ENCODE data around the gene CHMP2A.
A peak's percentile ranks its signal among the peaks of the same experiment; 100 is the strongest.

CHMP2A gene

GRCh38 chr19:58573658-58574164 is 18.8 kb upstream of the CHMP2A start (continued):
- no peak for TF ChIP-seq PBX3 (CRISPR knock-in tag; IDR thresholded peaks at IDR 0.05)
- no peak for TF ChIP-seq ZNF571 (tag by site-specific recombination; IDR thresholded peaks at IDR 0.05)
- 0 out of 2 replicates have a peak, but pooled peaks have one; percentile 13 for TF ChIP-seq BCL6B (tag by site-specific recombination; IDR thresholded peaks at IDR 0.05)
- 0 out of 2 replicates have a peak, but pooled peaks have one; percentile 53 for TF ChIP-seq ZNF248 (tag by site-specific recombination; IDR thresholded peaks at IDR 0.05)
- TF ChIP-seq ZNF600 (tag by site-specific recombination; IDR thresholded peaks at IDR 0.05): no peak
- TF ChIP-seq ZNF23 (tag by site-specific recombination; IDR thresholded peaks at IDR 0.05; ENCODE audit: borderline replicate concordance): peak; percentile 22; the same call in 1 of the 2 replicates
- peak; percentile 76 for TF ChIP-seq KLF16 (tag by site-specific recombination; IDR thresholded peaks at IDR 0.05)
- TF ChIP-seq ZFP37 (tag by site-specific recombination; IDR thresholded peaks at IDR 0.05): no peak
- TF ChIP-seq SETDB1 (IDR thresholded peaks at IDR 0.05; ENCODE audit: insufficient read length, low read length): no peak
- peak; percentile 43; the same call in 1 of the 2 replicates for TF ChIP-seq SCRT1 (tag by site-specific recombination; IDR thresholded peaks at IDR 0.05; ENCODE audit: borderline replicate concordance)
- TF ChIP-seq KLF9 (tag by site-specific recombination; IDR thresholded peaks at IDR 0.05; ENCODE audit: low read depth): peak; percentile 43; the same call in 1 of the 2 replicates
- 0 out of 2 replicates have a peak, but pooled peaks have one; percentile 92 for TF ChIP-seq MYNN (tag by site-specific recombination; IDR thresholded peaks at IDR 0.05; ENCODE audit: borderline replicate concordance)
- no peak for TF ChIP-seq ZNF488 (tag by site-specific recombination; IDR thresholded peaks at IDR 0.05)
- peak; percentile 64 for TF ChIP-seq ZNF366 (tag by site-specific recombination; conservative IDR thresholded peaks at IDR 0.05)
- TF ChIP-seq SP7 (tag by site-specific recombination; IDR thresholded peaks at IDR 0.05): no peak
- TF ChIP-seq PRDM1 (tag by site-specific recombination; IDR thresholded peaks at IDR 0.05): peak; percentile 67
- no peak for TF ChIP-seq REST (tag by site-specific recombination; IDR thresholded peaks at IDR 0.05)
- no peak for TF ChIP-seq ZNF776 (tag by site-specific recombination; IDR thresholded peaks at IDR 0.05; ENCODE audit: borderline replicate concordance)
- TF ChIP-seq REPIN1 (tag by site-specific recombination; IDR thresholded peaks at IDR 0.05; ENCODE audit: low read depth): no peak
- no peak; the same call in 1 of the 2 replicates for TF ChIP-seq EGR2 (tag by site-specific recombination; IDR thresholded peaks at IDR 0.05; ENCODE audit: low read depth)
- TF ChIP-seq ZBTB7A (tag by site-specific recombination; IDR thresholded peaks at IDR 0.05; ENCODE audit: low read depth): no peak
- TF ChIP-seq SALL2 (tag by site-specific recombination; IDR thresholded peaks at IDR 0.05; ENCODE audit: borderline replicate concordance): no peak
- TF ChIP-seq HIC1 (tag by site-specific recombination; IDR thresholded peaks at IDR 0.05): no peak
- peak; percentile 57 for TF ChIP-seq ZBTB20 (tag by site-specific recombination; IDR thresholded peaks at IDR 0.05)
- TF ChIP-seq GLI4 (tag by site-specific recombination; IDR thresholded peaks at IDR 0.05): 0 out of 2 replicates have a peak, but pooled peaks have one; percentile 36
- peak; percentile 75; the same call in 1 of the 2 replicates for TF ChIP-seq ZNF311 (tag by site-specific recombination; IDR thresholded peaks at IDR 0.05; ENCODE audit: borderline replicate concordance)
